ENCODE measurements around the gene TUNAR.

The TUNAR gene

DNA sequence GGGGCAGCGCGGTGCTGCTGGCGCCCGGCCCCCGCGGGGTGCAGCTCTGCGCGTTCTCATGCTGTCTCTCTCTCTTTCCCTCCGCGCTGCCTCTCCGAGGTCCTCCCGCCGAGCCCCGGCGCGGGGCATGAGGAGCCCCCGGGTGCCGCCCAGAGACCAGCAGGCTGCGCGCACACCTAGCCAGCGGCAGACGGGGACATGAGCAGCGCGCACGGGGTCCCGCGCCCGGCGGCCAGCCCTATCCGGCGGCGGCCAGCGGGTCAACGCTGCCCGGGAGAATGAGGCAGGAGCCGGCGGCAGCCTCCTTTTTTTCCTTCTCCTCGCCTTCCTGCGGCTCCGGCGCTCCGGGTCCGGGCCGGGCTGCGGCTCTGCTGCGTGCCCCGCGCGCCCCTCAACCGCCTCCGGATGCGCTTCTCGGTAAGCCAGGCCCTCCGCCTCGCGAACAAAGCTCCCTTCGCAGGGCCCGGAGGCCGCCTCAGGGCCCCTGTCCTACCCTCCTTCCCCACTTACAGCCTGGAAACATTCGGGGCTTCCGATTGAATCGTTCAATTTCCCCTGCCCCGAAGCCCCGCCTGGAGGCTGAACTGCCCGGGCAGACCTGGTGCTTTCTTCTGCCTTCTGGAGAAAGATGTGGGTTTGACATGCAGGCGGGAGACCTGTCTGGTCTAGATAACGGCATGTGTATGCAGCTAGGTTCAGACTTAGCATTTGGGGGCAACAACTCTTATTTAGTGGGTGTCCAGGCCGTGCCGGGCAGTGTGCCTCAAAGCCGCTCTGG lies at the start of gene TUNAR:
TUNAR (plus strand) TSS at position 72 of the 778 bp plus-strand sequence.
- no peak for DNase-seq

DNA sequence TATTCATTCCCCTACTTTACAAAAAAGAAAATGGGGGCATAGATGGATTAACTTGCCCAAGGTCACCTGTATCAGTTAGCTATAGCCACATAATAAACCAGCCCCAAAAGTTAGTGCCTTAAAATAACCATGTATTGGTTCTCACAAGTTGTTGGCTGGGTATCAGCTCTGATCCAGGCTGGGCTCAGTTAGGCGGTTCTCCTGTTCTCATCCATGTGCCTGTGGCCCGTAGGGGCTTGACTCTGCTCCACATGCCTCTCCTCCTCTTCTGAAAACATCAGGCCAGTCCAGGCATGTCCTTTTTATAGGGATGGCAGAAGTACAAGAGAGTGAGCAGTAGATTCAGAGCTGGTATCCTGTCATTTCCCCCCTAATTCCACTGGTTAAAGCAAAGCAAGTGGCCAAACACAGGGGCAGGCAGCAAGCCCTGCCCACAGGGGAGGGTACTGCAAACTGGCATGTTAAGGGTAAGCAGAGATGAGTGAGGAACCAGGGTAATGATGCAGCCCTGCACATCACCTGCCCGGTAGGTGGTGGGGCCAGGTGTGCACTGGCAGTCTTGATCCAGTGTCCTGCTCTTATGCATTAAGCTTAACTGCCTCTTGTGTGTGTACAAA lies 47.9 kb upstream of the TUNAR start:
- DNase-seq = no peak

DNA sequence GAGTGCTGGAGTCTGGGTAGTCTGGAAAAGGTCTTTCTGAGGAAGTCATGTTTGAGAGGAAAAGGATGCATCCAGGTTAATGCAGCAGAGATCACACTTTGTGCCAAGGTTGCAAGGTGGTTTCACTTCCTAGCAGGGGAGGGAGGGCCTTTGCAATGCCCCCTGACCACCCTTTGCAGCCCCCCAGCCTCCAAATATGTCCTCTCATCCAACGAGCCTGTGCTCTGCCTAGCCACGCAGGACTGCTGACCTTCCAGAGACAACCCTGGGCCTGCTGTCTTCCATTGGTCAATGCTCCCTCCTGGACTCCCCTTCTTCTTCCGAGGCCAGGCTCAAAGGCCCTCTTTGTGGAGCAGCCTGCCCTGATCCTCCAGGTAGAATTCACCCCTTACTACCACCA lies 47.3 kb upstream of the TUNAR start:
- DNase-seq = no peak

DNA sequence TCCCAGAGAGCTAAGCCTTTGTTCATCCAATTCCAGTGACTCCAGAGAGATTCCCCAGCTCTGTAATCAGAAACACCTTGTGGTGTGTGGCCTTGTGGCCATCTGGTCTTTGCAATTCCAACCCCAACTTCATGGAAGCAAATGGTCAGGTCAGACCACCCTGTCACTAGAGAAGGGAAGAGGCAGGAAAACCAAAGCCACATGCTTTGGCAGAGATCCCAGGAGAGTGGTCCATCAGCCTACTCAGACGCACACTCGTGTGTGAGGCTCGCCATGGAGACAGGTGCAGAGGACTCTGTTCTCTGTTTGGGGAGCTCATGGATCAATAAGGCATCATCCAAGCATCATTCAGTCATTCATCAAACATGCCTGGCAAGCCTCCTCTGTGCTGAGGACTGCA lies 46.2 kb upstream of the TUNAR start:
- DNase-seq = no peak

DNA sequence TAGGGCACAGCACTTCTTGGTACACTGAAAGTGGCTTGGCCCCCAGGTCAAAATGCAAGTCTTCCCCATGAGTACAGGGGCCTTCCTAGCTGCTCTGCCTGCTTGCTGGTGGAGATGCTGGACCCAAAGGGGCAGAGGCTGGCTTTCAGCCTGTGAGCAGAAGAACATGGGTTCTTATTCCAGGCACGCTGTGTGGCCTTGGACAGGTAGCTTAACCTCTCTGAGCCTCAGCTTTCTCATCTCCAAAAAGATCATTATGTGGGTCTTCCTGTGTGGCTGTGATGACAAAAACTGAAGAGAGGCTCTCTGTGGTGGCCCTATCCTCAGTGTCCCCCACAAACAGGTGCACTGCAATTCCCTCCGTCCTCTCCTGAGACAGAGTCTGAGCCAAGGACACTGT lies 45.6 kb upstream of the TUNAR start:
- no peak for DNase-seq

DNA sequence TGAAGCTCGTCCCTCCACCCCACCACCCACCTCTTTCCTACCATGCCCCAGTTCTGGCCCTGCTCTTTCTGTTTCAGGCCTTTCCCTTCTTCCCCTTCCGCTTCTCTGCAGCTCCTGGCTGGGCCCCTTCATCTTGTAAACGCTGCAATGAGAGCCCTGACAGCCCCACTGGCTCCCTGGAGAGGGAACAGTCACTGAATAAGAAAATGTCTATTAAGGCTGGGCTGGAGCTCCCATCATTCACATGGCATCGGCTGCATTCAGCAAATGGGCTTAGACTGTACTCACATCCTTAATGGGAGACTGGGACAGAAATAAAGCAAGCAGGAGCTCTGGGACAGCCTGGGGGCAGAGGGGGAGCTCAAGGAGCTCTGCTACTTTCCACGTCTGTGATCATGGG lies 45.2 kb upstream of the TUNAR start:
- DNase-seq = no peak

DNA sequence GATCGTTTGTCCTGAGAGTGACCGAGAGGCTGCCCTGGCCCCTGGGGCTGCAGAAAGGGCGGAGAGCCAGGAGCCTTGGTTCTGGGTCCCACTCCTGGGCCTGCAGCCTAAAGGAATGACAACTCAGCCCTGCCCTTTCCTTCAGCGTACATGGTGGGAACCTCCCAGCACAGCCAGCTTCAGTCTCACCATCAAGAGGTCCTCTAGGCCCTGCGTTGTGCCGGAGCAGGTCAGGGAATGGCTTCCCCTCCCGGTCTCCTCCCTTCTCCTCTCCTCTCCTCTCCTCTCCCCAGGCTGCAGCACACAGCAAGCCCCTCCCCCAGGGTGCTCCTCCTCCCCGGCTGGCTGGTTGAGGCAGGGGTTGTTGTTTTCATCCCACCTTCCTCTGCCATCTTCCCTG lies 44.6 kb upstream of the TUNAR start:
- no peak for DNase-seq

DNA sequence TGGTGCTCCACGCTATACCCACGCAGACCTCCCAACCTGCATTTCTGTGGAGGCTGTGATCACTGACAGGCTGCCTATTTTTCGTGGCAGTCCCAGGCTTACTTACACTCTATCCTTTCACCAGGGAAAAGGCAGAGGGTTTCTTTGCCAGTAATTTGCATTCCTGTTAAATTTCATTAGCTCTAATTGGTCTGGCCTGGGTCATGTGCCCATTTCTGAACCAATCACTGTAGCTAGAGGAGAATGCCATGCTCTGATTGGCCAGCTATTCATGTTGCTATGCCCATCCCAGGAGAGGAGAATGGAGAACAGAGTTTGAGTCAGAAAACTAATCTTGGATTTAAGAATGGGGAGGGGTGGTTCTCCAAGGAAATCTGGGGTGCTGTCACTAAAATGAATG lies 43.2 kb upstream of the TUNAR start:
- no peak for DNase-seq

DNA sequence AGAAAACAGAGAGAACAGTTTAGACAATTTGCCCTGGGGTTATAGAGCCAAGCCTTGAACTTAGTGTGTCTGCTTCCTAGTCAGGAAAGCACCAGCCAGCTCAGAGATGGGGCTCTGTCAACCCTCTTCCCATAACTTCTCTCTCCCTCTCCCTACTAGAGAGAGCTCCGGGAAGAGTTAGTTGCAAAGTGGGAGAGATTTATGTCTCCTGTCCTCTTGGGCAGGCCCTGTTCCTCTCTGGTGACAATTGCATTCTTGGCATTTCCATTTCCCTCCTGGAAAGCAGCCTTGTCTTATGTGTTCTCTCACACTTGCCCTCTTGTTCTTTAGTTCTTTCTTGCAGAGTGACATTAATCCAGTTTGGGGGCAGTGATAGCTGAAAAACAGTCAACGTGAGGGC lies 42.1 kb upstream of the TUNAR start:
- no peak for DNase-seq

DNA sequence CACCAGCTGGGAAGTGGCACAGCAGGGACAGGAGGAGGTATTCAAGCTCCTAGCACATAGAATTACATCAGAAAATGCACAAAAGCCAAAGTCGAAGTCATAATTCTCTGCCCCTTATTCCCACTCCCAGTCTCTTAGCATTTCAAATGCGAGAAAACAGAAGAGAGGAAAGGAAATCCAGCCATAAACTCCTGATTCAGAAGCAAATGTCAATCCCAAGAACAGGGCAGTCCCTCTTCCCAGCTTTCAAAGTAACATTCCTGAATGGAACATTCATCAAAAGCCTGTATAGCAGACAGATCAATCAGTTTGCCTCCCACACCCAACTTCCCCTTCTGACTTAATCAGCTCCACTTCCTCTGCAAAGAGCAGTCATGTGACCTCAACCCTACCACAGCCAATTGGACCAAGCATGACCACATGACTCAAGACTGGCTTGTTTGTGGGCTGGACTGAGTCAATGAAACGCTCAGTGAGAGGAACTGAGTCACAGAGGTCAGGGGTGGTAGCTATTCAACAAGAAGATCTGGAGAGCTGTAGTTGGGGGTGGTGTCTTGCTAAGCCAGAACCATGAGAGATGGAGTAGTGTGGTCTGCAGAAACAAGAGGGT lies 41.4 kb upstream of the TUNAR start:
- DNase-seq = no peak

DNA sequence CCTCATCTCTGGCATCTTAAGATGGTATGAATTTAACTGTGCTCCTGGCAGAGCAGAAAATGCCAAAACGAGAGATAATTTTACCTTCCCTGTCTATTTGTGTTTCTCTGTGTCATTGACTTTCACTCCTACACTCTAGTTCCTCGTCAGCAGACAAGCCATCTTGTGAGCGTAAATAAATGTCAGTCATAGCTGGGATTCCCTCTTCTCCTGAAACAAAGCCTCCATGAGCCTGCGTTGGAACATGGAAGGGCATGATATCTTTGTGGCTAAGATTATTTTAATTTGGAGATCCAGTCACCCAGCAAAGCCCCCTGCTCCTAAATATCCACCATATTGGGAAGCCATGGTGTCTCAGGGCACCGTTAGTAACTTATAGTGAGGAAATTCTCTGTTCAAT lies 37.8 kb upstream of the TUNAR start:
- DNase-seq = no peak

DNA sequence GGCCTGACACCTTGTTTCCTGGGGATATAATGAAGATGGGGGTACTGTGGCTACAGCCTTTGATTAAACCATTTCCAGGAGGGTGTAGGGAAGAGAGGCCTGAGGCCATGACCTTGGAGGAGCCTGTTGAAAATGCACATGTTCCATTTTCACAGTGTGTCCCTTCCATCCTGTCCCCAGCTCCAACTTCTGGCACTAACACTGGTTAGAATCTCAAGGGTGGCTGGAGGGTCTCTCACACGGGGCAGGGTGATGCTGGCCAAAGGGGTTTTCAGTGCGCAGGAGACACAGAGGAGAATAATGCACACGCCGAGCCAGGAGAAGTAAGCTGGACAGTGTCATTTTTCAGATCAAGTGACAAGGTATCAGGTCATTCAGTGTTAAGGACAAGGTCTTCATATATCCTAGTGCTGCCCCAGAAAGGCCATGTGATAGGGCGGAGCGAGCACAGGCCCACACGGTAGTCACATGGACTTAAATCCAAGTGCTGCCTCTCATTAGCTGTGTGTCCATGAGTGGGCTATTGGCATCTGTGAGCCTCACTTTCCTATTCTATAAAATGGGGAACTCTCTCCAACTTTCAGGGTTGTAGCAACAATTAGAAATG lies 36.4 kb upstream of the TUNAR start:
- DNase-seq = no peak

DNA sequence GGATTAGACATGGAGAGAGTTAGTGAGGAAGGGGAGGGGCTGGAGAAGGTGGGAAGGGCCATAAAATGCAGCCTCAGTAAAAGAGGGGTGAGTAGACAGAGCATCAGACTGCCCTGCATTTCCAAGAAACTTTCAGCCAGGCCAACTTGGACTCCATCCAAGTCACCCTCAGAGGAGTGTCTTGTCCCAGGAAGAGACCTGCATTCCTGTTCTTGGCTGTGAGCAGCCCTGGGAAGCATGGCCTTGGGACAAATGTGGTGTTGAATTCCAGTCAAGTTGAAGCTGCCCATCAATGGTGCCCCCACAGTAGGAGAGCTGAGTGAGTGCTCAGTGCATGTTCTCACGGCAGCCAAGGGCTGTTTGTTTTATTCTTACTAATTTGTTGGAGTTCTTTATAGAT lies 35.0 kb upstream of the TUNAR start:
- DNase-seq = no peak

DNA sequence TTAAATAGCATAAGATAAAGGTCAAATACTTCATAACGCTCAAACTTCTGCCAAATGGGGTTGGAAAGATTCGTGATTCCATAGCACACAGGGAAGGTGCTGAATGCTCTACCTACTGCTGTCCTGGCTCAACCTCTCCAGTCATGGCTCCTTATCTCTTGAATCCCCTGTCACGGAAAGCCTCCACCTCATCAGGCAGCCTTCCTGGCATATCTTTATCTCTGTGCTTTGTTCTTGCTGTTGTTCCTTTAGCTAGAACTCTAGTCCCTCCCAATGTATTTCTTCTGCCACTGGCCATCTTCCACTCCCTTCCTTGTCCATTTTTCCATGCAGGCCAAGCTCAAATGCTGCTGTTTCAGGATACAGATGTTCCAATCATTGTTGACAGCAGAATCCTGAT lies 26.9 kb upstream of the TUNAR start:
- no peak for DNase-seq

DNA sequence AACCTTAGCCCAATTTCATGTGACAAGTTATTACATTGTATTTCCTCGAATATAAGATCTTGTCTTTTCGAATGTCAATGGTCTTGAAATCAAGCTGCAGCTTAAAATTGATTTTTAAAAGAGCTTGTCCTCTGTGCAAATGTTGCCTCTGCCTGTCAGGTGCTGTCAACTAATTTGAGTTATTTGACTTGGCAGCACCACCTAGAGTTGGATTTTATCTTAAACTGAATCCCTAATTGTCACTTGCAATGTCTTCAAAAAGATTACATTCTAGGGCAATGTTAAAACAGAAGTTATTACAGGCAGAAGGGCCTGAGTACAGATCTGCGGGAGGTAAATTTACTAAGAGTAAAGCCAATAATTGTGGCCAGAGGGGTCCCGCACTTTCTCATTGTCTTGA lies 26.2 kb upstream of the TUNAR start:
- no peak for DNase-seq

DNA sequence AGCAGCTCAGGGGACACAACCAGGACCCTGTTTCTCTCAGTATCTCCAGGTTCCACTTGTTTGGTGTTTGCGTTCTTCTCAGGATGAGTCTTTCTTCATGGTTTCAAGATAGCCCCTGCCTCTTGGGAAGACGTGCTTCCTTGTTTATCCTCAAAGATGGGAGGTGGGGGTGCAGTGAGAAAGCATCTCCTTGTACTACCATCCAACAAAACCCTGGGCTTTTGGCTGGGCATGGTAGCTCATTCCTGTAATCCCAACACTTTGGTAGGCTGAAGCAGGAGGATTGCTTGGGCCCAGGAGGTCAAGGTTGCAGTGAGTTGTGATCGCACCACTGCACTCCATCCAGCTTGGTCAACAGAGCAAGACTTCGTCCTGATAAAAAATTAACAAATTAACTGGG lies 21.0 kb upstream of the TUNAR start:
- DNase-seq = no peak

DNA sequence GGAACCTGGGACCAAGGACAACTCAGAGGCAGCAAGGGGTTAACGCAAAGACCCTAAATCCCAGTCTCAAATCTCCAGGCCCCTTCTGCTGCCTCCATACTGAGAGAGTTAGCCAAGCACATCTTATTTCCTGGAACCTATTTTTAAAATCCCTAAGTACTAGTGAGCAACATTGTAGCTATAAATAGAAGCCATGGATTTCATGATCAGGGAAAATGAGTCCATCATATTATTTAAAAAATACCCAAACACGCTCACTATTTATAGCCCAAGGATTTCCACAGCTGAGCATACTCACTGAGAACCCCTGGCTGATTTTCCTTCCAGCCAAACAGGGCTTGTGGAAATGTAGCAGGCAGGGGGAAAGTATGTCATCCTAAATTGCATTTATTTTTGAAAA lies 19.4 kb upstream of the TUNAR start:
- DNase-seq = no peak

DNA sequence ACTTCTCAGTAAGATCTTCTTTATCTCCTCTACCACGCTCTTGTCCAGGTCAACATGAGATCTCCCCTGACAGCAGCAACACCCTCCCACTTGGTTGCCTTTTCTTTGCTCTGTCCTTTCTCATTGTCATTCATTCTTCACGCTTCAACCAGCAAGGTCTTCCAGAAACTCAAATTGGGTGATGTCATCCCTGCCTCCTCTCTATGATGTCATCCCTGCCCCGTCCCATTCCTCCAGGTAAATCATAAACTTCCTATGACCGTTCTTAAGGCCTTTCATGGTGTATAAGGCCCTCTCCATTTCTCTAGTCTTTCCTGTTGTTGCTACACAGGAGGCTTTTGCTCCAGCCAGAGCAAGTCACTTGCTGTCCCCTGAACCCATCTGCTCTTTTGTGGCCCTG lies 17.7 kb upstream of the TUNAR start:
- no peak for DNase-seq

DNA sequence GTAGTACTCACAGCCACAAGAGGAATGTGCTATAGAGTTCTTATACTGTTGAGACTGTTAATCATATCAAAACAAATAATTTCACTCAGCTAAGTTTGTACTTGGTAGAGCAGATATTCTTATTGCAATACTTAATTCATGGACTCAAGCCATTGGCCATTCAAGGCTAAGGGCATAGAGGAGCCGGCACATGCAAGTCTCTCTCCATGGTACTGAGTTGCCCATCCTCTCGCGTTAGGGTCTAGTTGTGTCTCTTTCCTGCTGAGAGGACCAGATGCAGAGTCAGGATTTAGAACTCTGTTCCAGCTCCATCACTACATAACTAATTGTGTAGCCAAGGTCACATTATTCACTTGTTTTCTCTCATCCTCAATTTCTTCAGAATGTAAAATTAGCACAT lies 14.4 kb upstream of the TUNAR start:
- DNase-seq = no peak

DNA sequence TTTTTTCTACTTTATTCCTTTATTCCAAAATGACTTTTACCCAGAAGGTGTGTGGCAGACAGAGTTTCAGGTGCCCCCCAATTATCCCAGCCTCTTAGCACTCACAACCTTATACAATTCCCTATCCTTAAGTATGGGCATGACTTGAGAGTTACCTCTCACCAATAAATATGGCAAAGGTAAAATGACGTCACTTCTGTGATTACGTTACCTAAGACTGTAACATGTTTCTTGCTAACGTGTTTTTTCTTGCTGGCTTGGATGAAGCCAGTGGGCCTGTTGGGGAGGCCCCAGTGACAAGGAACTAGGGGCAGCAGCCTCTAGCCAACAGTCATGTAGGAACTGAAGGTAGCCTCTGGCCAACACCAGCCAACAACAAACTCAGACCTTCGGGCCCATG lies 13.3 kb upstream of the TUNAR start:
- no peak for DNase-seq

DNA sequence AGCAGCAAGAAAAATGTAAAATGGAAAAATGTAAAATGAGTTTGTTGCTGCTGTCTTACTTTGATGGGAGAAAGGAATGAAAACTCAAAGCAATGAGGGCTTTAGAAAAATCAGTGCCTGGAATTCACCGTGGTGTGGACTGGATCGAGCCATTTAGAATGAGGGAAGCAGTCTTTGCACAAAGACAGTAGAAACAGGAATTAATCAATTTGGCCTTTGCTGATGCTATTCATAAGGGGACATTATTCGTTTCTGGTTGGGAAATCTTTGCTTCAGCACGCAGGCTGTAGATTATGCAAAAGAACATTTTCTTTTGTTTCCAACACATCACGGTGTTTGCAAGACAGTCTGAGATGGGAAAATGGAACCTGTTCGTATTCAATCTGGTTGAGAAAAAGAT lies 6.9 kb upstream of the TUNAR start:
- DNase-seq = no peak

DNA sequence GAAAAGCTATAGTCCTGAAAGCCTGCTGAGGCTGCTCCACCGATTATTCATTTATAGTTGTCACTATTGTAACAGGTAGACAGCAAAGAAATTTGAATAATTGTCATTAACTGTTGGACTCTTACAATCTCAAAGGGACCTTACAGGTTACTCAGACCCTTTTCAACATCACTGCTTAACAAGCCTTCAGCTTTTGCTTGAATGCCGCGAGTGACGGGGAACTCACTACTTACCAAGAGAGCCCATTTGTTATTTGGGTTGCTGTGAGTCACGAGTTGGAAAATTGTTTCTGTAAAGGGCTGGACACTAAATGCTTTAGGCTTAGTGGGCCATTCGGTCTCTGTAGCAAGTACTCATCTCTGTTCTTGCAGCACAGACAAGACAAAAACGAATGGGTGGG lies 5.9 kb upstream of the TUNAR start:
- DNase-seq = no peak

DNA sequence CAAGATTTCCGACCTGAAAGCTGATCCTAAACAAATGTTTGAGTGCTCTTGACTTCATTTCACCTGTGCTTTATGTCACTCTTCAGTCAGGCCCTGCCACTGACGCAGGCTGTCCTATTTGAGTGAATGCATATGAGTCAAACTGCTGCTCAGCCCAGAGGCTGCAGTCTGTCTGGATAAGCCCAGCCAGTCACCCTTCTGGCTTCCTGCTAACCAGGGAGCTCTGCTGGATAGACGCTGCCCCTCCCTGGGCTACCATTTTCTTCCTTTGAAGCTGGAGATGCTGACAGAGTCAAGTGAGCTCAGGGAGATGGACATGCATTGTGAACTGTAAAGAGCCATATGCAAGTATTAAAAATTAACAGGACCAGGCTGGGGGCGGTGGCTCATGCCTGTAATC lies 5.1 kb upstream of the TUNAR start:
- DNase-seq = no peak

DNA sequence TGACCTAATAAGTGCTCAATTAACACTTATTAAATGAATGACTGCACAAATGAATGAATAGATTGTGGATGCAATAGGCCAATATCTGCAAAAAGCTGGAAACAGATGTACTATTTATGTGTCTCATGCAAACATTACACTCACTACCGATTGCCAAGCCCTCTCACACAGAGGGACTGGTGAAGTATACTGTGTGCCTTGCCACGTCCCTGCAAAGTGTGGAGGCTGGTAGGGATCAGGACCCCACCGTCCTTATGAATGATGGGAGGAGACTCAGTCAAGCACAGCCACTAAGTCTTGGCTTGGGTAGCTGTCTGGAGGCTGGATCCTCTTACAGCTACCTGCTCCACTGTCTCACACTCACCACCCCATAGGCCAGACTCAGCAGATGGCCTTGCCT lies 3.9 kb upstream of the TUNAR start:
- no peak for DNase-seq

Data from Kasumi-1 (cell line).